ENCODE data around the gene ALX4. TPM values are rescaled to one million over a fixed set of nuclear protein-coding genes. Genes with fewer than 3 reads are reported as not detected.

Gene ALX4
- total and polyA plus RNA-seq, 11 donors, result 0.03 to 0.24 (median 0.10) TPM; not detected in 3

- Histone ChIP-seq H3K4me3 (no peak overlapping the region), H3K9me3 (no peaks in the 10 kb centered on the region), H3K36me3 (no peaks in the 10 kb centered on the region), H3K27me3 (peaks cover 56 to 100% (median 97%) of the 10 kb centered on the region in 9 donors), H3K27ac (no peak overlapping the region), H3K4me1 (peaks cover 2 to 36% (median 23%) of the 10 kb centered on the region in 12 donors)
- 10 to 23% (median 15%) methylated on average over 44 of the region's 44 CpGs for WGBS, 4 donors
- DNase-seq (no peak), ATAC-seq (no peak)
- TF ChIP-seq POLR2A (IDR thresholded peaks at IDR 0.05) (no peak), CTCF (IDR thresholded peaks at IDR 0.05) (no peak)
- intact Hi-C loops (cut with DNase I), result no loop called here
These were observed 1.7 kb upstream of the ALX4 start for GRCh38 chr11:44311339-44312261.

DNA sequence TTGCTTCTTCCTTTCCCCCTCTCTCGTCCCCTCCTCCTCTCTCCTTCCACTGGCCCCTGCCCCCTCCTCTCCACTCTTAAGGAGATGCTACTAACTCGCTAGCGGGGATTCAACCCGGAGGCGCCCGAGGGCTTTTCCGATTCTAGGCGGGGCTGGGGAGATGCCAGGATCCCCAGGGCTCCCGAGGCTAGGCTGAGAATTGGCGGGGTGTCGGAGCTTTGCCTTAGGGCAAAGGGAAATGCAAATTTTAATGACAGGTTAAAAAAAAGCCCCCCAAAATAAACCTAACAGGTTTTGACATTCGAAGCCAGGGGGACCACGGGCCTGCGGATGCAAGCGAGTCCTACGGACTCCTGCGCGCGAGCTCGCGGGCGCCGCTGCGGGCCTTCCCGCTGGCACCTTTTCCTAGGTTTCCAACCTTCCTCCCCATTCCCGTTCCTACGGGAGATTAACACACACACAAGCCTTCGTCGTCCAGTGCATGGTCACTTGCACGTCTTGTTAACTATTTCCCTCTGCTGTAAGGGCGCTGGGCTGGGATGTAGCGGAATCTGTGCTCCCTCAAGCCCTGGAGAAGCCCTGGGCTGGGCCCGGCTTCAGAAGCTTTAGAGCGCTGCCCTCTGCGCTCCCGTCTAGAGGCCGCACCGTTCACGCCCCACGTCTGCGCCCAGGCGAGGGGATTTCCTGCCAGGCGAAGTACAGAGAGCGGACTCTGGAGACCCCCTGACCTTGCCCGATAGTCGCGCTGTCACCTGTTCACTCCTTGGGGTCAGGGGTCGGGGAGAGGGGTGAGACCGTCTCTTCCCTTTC is 729 bp upstream of the ALX4 start:
- WGBS, 4 donors, result 3 to 7% (median 5%) methylated on average over 31 to 49 of the region's 49 CpGs
- H3K27me3 ChIP-seq, result peaks cover 56 to 100% (median 97%) of the 10 kb centered on the region in 9 donors
- H3K4me3 ChIP-seq, result peak overlapping the region in 10 of 12 donors; percentile 2 to 62 (median 48)
- TF ChIP-seq CTCF (IDR thresholded peaks at IDR 0.05) (no peak), POLR2A (IDR thresholded peaks at IDR 0.05) (no peak)
- H3K36me3 ChIP-seq, result no peaks in the 10 kb centered on the region
- H3K4me1 ChIP-seq, result peaks cover 2 to 35% (median 17%) of the 10 kb centered on the region in 12 donors
- intact Hi-C loops (cut with DNase I), result no loop called here
- H3K27ac ChIP-seq, result no peak overlapping the region
- H3K9me3 ChIP-seq, result no peaks in the 10 kb centered on the region
- no peak for DNase-seq
- ATAC-seq, result no peak

- Histone ChIP-seq H3K27ac (no peak overlapping the region), H3K4me3 (peak overlapping the region; percentile 29 to 62 (median 46)), H3K9me3 (no peaks in the 10 kb centered on the region), H3K36me3 (no peaks in the 10 kb centered on the region), H3K27me3 (peaks cover 55 to 100% (median 97%) of the 10 kb centered on the region in 9 donors), H3K4me1 (peaks cover 2 to 39% (median 21%) of the 10 kb centered on the region in 12 donors)
- ATAC-seq, result no peak
- intact Hi-C loops (cut with DNase I), result no loop called here
- no peak for DNase-seq
- no peak for TF ChIP-seq POLR2A (IDR thresholded peaks at IDR 0.05)
- no peak for TF ChIP-seq CTCF (IDR thresholded peaks at IDR 0.05)
- WGBS, 4 donors, result 2 to 4% (median 3%) methylated on average over 6 of the region's 6 CpGs
These were observed 195 bp upstream of the ALX4 start for GRCh38 chr11:44310206-44310462.
